ENCODE data around the gene SMYD3.

- no peak for TF ChIP-seq CTCF (IDR thresholded peaks at IDR 0.05; ENCODE audit: borderline replicate concordance, extremely low read depth, low read length, poor library complexity, severe bottlenecking)
- TF ChIP-seq EZH2 (IDR thresholded peaks at IDR 0.05; ENCODE audit: borderline replicate concordance, low read depth, low read length, severe bottlenecking): no peak
Measured at GRCh38 chr1:245863566-245864184, 643.4 kb downstream of the SMYD3 start.

Data from DND-41 (cell line).